HG03060 (cell line): ENCODE measurements around the gene NUP188.

Experiments
- ATAC-seq: cut with Tn5 transposase; IDR thresholded peaks from one replicate; pipeline ENCODE4 v1.9.1; 2021; ENCODE audit warnings: low read depth, moderate number of reproducible peaks; ENCODE audit not compliant: unreplicated experiment

The NUP188 gene

GRCh38 chr9:128947527-128948301 is at the start of gene NUP188, which contains the start of gene DOLK:
Gene NUP188, plus strand, starts transcription at chr9:128947699. Its CDS starts 21 bp downstream, at chr9:128947720.
Gene DOLK, minus strand, starts transcription at chr9:128947603. Its CDS starts 300 bp downstream, at chr9:128947303.
- ATAC-seq, result peak; percentile 49

DNA sequence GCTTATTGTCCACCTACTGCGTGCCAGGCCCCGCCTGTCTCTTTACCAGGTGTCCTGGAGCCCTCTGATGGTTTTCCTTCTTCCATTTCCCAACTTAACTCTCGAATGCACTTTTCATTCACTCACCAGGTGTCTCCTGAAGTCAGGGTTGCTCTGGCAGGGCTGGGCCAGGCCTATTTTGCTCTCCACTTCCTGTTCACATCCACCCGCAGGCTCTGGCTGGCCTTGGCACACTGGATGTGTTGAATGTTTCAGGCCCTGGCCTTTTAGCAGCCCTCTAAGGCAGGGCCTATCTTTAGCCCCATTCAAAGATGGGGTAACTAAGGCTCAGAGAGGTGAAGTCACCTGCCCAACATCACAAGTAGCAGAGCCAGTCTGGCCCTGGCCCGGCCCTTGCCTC is 49.1 kb upstream of the NUP188 start:
- ATAC-seq, result no peak

DNA sequence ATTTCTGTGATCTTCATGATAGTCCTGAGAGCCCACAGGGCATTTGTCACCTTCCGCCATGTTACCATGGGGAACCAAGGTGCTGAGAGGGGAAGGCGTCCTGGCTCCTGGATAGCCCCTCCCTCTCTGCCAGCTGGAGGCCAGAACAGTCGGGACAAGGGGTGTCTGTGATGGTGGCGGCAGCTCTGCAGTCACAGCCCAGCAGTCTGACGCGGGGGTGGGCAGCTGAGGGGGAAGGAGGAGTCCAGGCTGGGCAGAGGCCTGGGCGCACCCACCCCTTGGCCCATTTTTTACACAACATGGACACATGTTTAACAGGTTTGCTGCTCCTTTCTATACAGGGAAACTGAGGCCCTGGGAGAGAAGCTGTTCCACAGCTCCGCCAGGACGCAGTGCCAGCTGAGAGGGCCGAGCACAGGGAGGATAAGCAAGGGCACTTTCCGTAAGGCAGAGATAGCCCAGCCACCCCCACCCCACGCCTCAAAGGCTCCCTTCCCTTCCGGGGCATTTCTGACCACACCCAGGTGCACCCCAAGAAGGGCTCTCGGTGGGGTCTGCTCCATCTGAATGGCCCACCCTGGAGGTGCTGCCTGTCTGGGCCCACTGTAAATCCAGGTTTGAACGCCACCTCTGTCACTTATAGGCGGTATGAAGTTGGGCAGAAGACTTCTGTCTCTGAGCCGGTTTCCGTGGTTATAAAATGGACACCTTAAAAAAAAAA is 48.5 kb upstream of the NUP188 start:
- no peak for ATAC-seq

DNA sequence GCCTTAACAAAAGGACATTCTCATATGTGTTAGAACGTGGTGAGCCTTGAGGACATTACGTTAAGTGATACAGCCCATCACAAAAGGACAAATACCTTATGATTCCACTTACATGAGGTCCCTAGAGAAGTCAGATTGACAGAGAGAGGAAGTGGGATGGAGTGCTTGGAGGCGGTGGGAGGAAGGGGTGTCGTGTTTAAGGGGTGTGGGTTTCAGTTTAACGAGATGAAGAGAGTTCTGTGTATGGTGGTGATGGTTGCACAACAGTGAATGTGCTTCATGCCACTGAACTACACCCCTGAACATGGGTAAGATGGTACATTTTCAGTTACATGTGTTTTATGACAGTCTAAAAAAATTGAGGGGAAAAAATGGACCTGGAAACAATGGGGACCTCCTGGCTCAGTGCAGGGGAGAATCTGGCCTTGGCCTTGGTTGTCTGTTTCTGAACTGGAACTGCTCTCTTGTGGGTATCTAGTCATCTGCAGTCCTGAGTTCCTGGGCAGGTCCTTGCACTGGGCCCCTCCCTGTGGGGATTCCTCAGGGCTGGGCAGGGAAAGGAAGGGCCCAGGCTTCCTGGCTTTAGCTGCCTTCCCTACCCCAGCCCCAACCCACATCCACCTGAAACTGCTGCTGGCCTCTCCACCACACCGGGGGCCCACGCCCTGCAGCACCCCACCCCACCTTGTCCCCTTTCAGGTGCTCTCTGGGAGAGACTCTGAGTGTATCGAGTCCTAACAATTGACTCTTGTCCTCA is 47.8 kb upstream of the NUP188 start:
- ATAC-seq, result no peak

GRCh38 chr9:128901379-128901778 is 46.1 kb upstream of the NUP188 start:
- no peak for ATAC-seq

- ATAC-seq, result no peak
These were observed 45.7 kb upstream of the NUP188 start for GRCh38 chr9:128901822-128902221.

DNA sequence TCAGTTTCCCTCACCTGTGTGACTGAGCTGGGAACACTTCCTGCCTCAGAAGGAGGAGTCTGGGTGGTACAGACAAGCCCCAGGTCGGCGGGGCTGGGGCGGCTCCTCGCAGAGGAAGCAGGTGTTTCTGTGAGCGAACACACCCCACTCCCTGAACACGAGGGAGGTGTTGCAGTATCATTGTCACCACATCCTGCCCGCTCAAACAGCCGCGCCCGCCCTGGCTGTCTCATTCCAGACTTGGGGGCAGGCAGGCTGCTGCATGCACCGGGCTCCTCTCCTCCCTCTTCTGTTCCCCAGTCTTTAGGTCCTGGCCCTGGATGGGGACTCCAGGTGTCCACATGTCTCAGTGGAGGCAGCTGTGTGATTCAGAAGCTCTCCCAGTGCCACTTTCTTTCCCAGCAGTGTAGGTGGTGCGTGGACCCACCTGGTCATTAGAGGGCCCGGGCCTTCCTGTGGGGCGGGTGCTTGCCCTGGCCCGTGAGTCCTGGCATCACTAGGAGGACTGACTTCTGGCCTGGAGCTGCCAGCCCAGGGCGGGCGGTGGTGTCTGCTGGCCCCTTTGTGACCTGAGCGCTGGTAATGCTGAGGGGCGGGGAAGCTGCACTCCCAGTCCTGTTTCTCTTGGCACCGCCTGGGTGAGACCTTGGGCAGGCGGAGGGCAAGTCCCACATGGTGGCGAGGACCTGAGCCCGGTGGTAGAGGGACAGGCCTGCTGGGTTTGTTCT is 45.0 kb upstream of the NUP188 start:
- no peak for ATAC-seq

DNA sequence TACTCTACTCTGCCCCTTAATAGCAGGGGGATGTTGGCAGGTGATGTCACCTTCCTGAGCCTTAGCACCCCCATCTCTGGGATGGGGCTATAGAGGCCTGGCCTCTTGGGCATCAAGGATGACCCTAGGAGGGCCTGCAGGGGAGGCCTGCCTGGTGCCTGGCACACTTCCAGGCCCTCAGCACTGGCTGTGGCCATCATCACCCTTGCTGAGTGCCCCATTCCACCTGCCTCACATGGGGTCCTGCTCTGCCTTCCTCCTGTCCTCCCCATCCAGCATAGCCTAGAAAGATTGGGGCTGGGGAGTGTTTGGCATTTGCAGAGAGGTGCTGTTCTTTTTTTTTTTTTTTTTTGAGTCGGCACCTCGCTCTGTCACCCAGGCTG is 44.4 kb upstream of the NUP188 start:
- no peak for ATAC-seq

DNA sequence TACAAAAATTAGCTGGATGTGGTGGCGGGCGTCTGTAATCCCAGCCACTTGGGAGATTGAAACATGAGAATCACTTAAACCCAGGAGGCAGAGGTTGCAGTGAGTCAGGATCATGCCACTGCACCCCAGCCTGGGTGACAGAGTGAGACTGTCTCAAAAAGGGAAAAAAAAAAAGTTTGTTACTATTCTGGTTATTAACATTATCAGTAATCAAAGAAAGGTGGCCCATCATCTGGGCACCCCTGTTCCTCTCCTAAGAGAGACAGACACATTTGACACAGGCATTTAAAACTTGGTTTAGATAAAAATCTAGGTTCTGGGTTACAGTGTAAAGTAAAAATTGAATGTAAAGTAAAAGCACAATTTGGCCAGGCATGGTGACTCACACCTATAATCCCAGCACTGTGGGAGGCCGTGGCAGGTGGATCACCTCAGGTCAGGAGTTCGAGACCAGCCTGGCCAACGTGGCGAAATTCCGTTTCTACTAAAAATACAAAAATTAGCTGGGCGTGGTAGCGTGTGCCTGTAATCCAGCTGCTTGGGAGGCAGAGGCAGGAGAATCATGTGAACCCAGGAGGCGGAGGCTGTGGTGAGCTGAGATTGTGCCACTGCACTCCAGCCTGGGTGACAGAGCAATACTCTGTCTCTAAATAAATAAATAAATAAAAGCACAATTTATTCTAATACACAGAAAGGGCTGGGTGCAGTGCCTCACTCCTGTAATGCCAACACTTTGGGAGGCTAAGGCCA is 43.5 kb upstream of the NUP188 start:
- no peak for ATAC-seq

DNA sequence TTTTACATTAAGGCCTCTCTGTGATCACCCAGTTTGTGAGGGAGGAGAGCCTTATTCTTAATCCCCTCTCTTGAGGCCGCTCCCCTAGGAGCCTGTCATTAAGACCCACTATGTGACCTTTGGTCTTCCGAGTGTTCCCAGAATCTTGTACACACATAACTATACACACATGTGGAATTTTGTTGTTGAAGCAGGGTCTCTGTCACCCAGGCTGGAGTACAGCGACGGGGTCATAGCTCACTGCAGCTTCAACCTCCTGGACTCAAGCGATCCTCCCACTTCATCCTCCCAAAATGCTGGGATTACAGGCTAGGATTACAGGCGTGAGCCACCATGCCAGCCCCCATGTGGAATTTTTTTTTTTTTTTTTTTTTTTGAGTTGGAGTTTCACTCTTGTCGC is 41.5 kb upstream of the NUP188 start:
- no peak for ATAC-seq

- no peak for ATAC-seq
These were observed 40.8 kb upstream of the NUP188 start for GRCh38 chr9:128906741-128907140.

DNA sequence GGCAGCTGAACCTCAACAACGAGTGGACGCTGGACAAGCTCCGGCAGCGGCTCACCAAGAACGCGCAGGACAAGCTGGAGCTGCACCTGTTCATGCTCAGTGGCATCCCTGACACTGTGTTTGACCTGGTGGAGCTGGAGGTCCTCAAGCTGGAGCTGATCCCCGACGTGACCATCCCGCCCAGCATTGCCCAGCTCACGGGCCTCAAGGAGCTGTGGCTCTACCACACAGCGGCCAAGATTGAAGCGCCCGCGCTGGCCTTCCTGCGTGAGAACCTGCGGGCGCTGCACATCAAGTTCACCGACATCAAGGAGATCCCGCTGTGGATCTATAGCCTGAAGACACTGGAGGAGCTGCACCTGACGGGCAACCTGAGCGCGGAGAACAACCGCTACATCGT is 39.1 kb upstream of the NUP188 start:
- no peak for ATAC-seq

- ATAC-seq, result no peak
These were observed 37.6 kb upstream of the NUP188 start for GRCh38 chr9:128909859-128910258.

- no peak for ATAC-seq
These were observed 36.6 kb upstream of the NUP188 start for GRCh38 chr9:128910906-128911305.

GRCh38 chr9:128911529-128912035 is 35.9 kb upstream of the NUP188 start:
- ATAC-seq, result no peak

DNA sequence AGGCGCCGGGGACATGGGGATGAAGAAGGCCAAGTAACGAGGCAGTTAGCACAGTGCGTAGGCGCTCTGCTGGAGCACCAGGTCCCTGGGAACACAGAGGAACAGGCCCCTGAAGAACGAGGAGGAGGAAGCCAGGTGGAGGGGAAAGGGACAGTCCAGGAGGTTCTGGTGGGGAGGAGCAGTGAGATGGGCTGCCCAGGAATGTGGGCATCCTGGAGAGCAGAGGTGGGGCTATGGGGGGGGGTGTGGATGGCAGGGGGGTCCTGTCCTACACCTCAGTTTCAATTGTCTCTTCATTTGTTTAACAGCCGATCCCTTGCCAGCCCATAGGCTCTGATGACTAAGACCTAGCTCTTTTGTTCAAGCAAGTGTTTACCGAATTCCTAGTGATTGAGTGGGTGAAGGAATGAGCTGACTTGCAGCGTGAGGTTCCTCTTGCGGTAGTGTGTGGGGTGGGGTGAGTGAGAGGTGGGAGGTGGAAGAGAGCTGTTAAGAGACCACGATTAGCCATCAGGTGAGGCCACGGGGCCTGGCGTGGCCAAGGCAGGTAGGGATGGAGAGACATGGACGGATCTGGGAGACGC is 35.1 kb upstream of the NUP188 start:
- ATAC-seq, result no peak

DNA sequence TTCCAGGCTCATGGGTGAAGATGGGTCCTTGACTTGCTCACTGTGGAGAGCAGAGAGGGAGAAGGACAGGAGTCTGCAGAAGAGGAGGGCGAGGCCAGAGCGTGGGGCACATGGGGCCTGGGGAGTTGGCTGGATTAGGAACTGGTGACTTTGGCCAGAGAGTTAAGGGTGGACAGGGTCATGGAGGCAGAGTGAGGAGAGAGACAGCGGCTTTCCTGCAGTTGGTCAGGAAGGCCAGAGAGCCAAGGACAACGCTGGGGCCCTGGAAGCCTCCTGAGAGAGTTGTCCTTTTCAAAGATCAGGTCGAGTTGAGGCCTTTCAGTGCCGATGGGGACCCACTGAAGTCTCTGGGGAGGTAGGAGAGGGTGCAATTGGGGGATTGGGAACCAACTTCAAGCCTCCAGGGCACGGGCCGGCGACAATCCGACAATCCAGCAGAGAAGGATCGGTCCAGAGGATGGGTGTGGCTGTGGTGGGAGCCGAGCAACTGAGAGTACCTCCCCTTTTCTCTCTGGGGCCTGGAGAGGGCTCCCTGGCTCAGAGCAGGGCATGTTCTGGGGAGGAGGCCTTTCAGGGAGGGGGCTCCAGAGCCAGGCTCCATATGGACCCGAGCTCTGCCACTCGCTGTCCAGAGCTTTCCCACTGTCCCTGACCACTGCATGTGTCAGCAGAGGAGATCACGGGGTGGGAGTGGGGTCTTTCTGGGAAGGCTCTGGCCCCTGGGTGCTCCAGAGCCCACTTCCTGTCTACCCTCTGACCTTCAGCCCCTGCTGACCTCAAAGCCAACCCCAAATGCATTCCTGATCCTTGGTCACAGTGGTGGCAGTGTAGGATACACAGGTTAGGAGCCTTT is 34.2 kb upstream of the NUP188 start:
- ATAC-seq, result no peak

DNA sequence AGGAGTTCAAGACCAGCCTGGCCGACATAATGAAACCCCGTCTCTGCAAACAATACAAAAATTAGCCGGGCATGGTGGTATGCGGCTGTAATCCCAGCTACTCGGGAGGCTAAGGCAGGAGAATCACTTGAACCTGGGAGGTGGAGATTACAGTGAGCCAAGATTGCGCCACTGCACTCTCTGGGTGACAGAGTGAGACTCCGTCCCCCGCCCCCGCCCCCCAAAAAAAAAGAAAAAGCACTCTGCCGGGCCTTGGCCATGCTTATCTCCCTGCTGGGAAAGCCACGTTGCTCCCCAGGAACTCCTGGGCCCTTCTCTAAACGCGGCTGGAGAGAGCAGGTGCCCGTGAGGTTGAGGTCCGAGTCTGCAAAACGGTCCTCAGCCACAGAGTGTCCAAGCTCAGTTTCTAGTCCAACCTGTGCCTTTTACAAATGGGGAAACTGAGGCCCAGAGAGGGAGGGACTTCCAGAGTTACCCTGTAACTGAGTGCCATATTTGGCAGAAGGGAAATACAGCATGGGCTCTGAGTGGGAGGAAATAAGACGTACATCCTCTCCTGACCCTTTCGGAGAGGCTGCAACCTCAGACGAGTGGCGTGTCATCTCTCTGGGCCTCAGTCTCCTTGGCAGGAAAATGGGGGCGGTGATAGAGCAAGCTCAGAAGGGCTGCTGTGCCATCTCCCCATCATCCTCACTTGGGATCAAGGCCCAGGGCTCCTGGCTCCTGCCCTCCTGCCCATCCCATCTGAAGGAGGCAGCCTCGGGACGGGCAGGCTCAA is 33.3 kb upstream of the NUP188 start:
- ATAC-seq, result no peak
